Activated T-helper 1 cell treated with Interleukin-2 at 50 U/mL for 16 hours (primary cell): ENCODE results near the gene GCFC2.

Experiments
- DNase-seq: peaks from one replicate; pipeline ENCODE4 v3.0.0-alpha.2; 2020; ENCODE audit warnings: low read depth

The GCFC2 gene

GRCh38 chr2:75622929-75623328 is 87.8 kb downstream of the GCFC2 start:
- no peak for DNase-seq

DNA sequence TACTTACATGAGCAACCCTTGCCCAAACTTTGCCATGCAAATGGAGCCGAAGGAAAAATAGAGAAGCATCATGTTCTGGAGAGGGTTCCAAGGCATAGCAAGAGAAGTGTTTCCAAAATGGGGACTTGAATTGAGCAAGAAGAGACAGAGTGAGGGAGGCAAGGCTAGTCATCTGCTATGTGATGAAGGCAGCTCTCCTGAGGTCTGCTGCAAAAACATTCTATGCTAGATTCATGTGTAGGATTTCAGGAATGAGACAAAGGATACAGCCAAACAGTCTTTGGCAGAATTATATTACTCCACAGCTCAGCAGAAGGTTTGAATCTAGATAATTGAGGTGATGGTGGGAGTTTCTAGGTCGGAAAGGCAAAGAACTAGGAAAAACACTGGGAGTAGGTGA is 88.2 kb downstream of the GCFC2 start:
- DNase-seq: no peak

- DNase-seq: no peak
Observed at GRCh38 chr2:75621228-75621627, 89.5 kb downstream of the GCFC2 start.

- no peak for DNase-seq
Observed at GRCh38 chr2:75619956-75620740, 90.6 kb downstream of the GCFC2 start.

DNA sequence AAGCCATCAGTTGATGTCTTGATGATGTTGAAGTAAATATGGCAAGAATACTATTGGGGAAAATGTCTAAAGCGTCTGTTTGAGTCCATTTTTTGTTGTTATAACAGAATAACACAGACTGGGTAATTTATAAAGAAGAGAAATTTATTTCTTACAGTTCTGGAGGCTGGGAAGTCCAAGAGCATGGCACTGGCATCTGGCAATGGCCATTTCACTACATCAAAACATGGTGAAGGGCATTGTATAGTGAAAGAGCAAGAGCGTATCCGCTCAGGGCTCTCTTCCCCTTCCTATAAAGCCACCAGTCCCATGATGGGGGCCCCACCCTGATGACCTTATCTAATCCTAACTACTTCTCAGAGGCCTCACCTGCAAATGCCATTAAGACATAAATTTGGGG is 93.8 kb downstream of the GCFC2 start:
- DNase-seq: no peak

- DNase-seq: no peak
Observed at GRCh38 chr2:75616406-75616805, 94.3 kb downstream of the GCFC2 start.

- no peak for DNase-seq
Observed at GRCh38 chr2:75614162-75614651, 96.5 kb downstream of the GCFC2 start.

GRCh38 chr2:75612862-75613243 is 97.9 kb downstream of the GCFC2 start:
- no peak for DNase-seq
